Uterus (tissue), 4 donors: Measurements from ENCODE around the gene ZCCHC7. TPM values are rescaled to one million over a fixed set of nuclear protein-coding genes. Genes with fewer than 3 reads are reported as not detected.

ENCODE experiments used
- DNase-seq, 2 donors: peaks; one replicate each; pipeline ENCODE4 v3.0.0-alpha.2; 2019 to 2020
- H3K27ac ChIP-seq, 2 donors: fragments of 200-600 bp; sonication (generic); 1 replicate in 1 of 2; 2 replicates in 1 of 2; pipeline ENCODE4 v1.5.1; 2016 to 2018
- H3K27me3 ChIP-seq, 2 donors: fragments of 200-600 bp; sonication (generic); one replicate each; pipeline ENCODE4 v1.5.1; 2018 to 2019; ENCODE audit warnings: control low read depth in 1 of 2
- H3K36me3 ChIP-seq, 2 donors: fragments of 200-600 bp; sonication (generic); one replicate each; pipeline ENCODE4 v1.5.1; 2019; ENCODE audit warnings: control low read depth in 1 of 2
- H3K4me1 ChIP-seq, 2 donors: fragments of 200-600 bp; sonication (generic); one replicate each; pipeline ENCODE4 v1.5.1; 2018 to 2019; ENCODE audit warnings: control low read depth in 1 of 2
- H3K4me3 ChIP-seq, 2 donors: fragments of 200-600 bp; sonication (generic); 1 replicate in 1 of 2; 2 replicates in 1 of 2; pipeline ENCODE4 v1.5.1; 2018 to 2019; ENCODE audit warnings: mild to moderate bottlenecking in 1 of 2
- H3K9me3 ChIP-seq, 2 donors: fragments of 200-600 bp; sonication (generic); one replicate each; pipeline ENCODE4 v1.5.1; 2019; ENCODE audit warnings: control low read depth in 1 of 2
- CTCF ChIP-seq, 4 experiments: fragments of 200-600 bp in 2 of 4; fragments of 450-650 bp in 2 of 4; sonication (generic) in 2 of 4; IDR thresholded peaks; one replicate each; pipeline ENCODE4 v1.5.1; 2016 to 2019; ENCODE audit warnings: antibody characterized with exemption in 4 of 4, mild to moderate bottlenecking in 2 of 4, moderate library complexity in 1 of 4
- POLR2A ChIP-seq, 2 donors: fragments of 450-650 bp; IDR thresholded peaks; one replicate each; pipeline ENCODE4 v1.6.1; 2016; ENCODE audit warnings: antibody characterized with exemption in 2 of 2, mild to moderate bottlenecking in 1 of 2, moderate library complexity in 1 of 2
- intact Hi-C: fragments of 100-400 bp; cut with DNase I; formaldehyde crosslinking; loops from one replicate; pipeline ENCODE4 v1.15.1; 2023; ENCODE audit warnings: low total_unique reads
- total RNA-seq, 4 donors: library from RNA; depleted of rRNA in 3 of 4; stranded (reverse); fragments of >200 nt in 3 of 4; gene quantifications; one replicate each; pipeline versions ENCODE4 v1.1.0 to v1.2.4, GENCODE V29; 2014 to 2023
- donor health status: DM: yes; HTN: yes; CAD: no.

Gene ZCCHC7
- total RNA-seq, 4 donors from 2014 or later, result 15.6 to 37.4 (median 30.2) TPM

GRCh38 chr9:37311938-37312708 lies 191.7 kb downstream of the ZCCHC7 start:
- H3K27me3 ChIP-seq, result no peaks in the 10 kb centered on the region
- DNase-seq, result no peak
- H3K4me1 ChIP-seq, result no peaks in the 10 kb centered on the region
- H3K4me3 ChIP-seq, result no peak overlapping the region
- H3K9me3 ChIP-seq, result no peaks in the 10 kb centered on the region
- no peak overlapping the region for H3K27ac ChIP-seq
- TF ChIP-seq CTCF (IDR thresholded peaks at IDR 0.05) (no peak), POLR2A (IDR thresholded peaks at IDR 0.05) (no peak)
- no peaks in the 10 kb centered on the region for H3K36me3 ChIP-seq
- intact Hi-C loops, result no loop called here

GRCh38 chr9:37324261-37324683 lies 203.9 kb downstream of the ZCCHC7 start:
- Histone ChIP-seq H3K36me3 (peaks cover 0 to 3% of the 10 kb centered on the region in 2 donors), H3K9me3 (no peaks in the 10 kb centered on the region), H3K27ac (no peak overlapping the region), H3K4me1 (no peaks in the 10 kb centered on the region), H3K4me3 (no peak overlapping the region), H3K27me3 (no peaks in the 10 kb centered on the region)
- TF ChIP-seq POLR2A (IDR thresholded peaks at IDR 0.05), result no peak
- TF ChIP-seq CTCF (IDR thresholded peaks at IDR 0.05), result no peak
- no peak for DNase-seq
- intact Hi-C loops, result no loop called here

GRCh38 chr9:37324691-37325490 lies 204.5 kb downstream of the ZCCHC7 start:
- Histone ChIP-seq H3K4me1 (no peaks in the 10 kb centered on the region), H3K27ac (no peak overlapping the region), H3K4me3 (no peak overlapping the region), H3K9me3 (no peaks in the 10 kb centered on the region), H3K27me3 (no peaks in the 10 kb centered on the region), H3K36me3 (peaks cover 0 to 2% of the 10 kb centered on the region in 2 donors)
- no peak for TF ChIP-seq POLR2A (IDR thresholded peaks at IDR 0.05)
- no peak for TF ChIP-seq CTCF (IDR thresholded peaks at IDR 0.05)
- no peak for DNase-seq
- intact Hi-C loops, result no loop called here

- Histone ChIP-seq H3K9me3 (no peaks in the 10 kb centered on the region), H3K4me1 (no peaks in the 10 kb centered on the region)
- no peak for DNase-seq
These were observed 205.4 kb downstream of the ZCCHC7 start for GRCh38 chr9:37325778-37326177.

More at GRCh38 chr9:37325778-37326177, 205.4 kb downstream of the ZCCHC7 start:
- Histone ChIP-seq H3K27me3 (no peaks in the 10 kb centered on the region), H3K4me3 (no peak overlapping the region), H3K36me3 (no peaks in the 10 kb centered on the region), H3K27ac (no peak overlapping the region)
- intact Hi-C loops, result no loop called here
- TF ChIP-seq POLR2A (IDR thresholded peaks at IDR 0.05), result no peak
- no peak for TF ChIP-seq CTCF (IDR thresholded peaks at IDR 0.05)
